Measurements from ENCODE around the gene CNOT3.

DNA sequence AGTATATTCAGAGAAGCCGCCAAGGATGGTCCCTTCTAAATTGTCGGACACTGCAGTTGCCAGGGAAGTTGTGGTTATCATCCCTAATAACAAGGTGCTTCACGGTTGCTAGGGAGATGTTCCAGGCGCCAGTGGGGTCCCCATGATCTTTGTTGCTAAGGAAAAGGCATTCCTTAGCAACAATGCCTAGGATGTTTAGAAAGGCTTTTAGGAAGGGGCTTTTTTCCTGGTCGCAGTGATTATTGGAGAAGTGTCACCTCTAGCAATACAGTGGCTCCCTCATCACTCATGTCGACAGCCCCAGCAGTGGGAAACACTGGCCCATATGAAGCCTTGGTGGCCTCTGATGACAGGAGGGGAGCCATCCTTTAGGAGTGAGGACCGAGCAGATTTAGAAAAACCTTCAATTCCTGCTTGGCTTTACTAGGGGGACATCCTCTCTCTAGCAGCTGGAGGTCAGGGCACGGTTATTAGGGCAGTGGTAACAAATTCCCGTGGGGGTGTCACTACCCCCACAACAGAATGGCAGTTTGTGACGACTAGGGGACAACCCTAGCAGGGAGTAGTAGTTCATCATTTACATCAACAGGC, 41.8 kb downstream of the CNOT3 start:
- TF ChIP-seq, protein P1, sequence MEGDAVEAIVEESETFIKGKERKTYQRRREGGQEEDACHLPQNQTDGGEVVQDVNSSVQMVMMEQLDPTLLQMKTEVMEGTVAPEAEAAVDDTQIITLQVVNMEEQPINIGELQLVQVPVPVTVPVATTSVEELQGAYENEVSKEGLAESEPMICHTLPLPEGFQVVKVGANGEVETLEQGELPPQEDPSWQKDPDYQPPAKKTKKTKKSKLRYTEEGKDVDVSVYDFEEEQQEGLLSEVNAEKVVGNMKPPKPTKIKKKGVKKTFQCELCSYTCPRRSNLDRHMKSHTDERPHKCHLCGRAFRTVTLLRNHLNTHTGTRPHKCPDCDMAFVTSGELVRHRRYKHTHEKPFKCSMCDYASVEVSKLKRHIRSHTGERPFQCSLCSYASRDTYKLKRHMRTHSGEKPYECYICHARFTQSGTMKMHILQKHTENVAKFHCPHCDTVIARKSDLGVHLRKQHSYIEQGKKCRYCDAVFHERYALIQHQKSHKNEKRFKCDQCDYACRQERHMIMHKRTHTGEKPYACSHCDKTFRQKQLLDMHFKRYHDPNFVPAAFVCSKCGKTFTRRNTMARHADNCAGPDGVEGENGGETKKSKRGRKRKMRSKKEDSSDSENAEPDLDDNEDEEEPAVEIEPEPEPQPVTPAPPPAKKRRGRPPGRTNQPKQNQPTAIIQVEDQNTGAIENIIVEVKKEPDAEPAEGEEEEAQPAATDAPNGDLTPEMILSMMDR (IDR thresholded peaks at IDR 0.05) = no peak
- TF ChIP-seq POLR2A (IDR thresholded peaks at IDR 0.05) = no peak
